T-helper 1 cell treated with Interleukin-12 subunit alpha and Interleukin-12 subunit beta and Interleukin-4 antibody, amounts not matched to agents 30 ng/mL and 1 ng/mL, for 36 hours (primary cell): ENCODE measurements around the gene GRM8. TPM values are rescaled to one million over a fixed set of nuclear protein-coding genes. Genes with fewer than 3 reads are reported as not detected.

Source experiments
- intact Hi-C: fragments of 100-400 bp; cut with micrococcal nuclease; formaldehyde crosslinking; loops from one replicate; pipeline ENCODE4 v1.15.1; 2024
- total RNA-seq: library from RNA; stranded (reverse); gene quantifications from 2 replicates; pipeline ENCODE4 v1.2.3, GENCODE V29; 2022

Gene GRM8
- total RNA-seq, 1 donor from 2014 or later: not detected

GRCh38 chr7:127035203-127035849 is 217.4 kb downstream of the GRM8 start:
- intact Hi-C loops: no loop called here

GRCh38 chr7:127034186-127034806 is 218.4 kb downstream of the GRM8 start:
- intact Hi-C loops: no loop called here

GRCh38 chr7:127029823-127030222 is 222.9 kb downstream of the GRM8 start:
- intact Hi-C loops: no loop called here

GRCh38 chr7:127021857-127022256 is 230.9 kb downstream of the GRM8 start:
- intact Hi-C loops: no loop called here

- intact Hi-C loops: no loop called here
These were observed 231.6 kb downstream of the GRM8 start for GRCh38 chr7:127021019-127021738.

- intact Hi-C loops: no loop called here
These were observed 233.9 kb downstream of the GRM8 start for GRCh38 chr7:127018889-127019288.

GRCh38 chr7:127017196-127017595 is 235.5 kb downstream of the GRM8 start:
- intact Hi-C loops: no loop called here

GRCh38 chr7:127000725-127001124 is 252.0 kb downstream of the GRM8 start:
- intact Hi-C loops: no loop called here

- intact Hi-C loops: no loop called here
These were observed 256.1 kb downstream of the GRM8 start for GRCh38 chr7:126996659-126997058.

- intact Hi-C loops: no loop called here
These were observed 259.0 kb downstream of the GRM8 start for GRCh38 chr7:126993626-126994213.

- intact Hi-C loops: no loop called here
These were observed 264.7 kb downstream of the GRM8 start for GRCh38 chr7:126988022-126988421.

GRCh38 chr7:126979722-126980121 is 273.0 kb downstream of the GRM8 start:
- intact Hi-C loops: no loop called here

- intact Hi-C loops: no loop called here
These were observed 273.9 kb downstream of the GRM8 start for GRCh38 chr7:126978865-126979264.

GRCh38 chr7:126973066-126973465 is 279.7 kb downstream of the GRM8 start:
- intact Hi-C loops: no loop called here

- intact Hi-C loops: no loop called here
These were observed 280.2 kb downstream of the GRM8 start for GRCh38 chr7:126972571-126972970.

- intact Hi-C loops: no loop called here
These were observed 293.1 kb downstream of the GRM8 start for GRCh38 chr7:126959649-126960048.

- intact Hi-C loops: no loop called here
These were observed 294.4 kb downstream of the GRM8 start for GRCh38 chr7:126958367-126958766.

- intact Hi-C loops: no loop called here
These were observed 295.3 kb downstream of the GRM8 start for GRCh38 chr7:126957443-126957842.

GRCh38 chr7:126953461-126953860 is 299.3 kb downstream of the GRM8 start:
- intact Hi-C loops: no loop called here

- intact Hi-C loops: no loop called here
These were observed 304.1 kb downstream of the GRM8 start for GRCh38 chr7:126948664-126949063.

GRCh38 chr7:126940723-126941307 is 311.9 kb downstream of the GRM8 start:
- intact Hi-C loops: no loop called here

GRCh38 chr7:126937171-126937570 is 315.6 kb downstream of the GRM8 start:
- intact Hi-C loops: no loop called here
